HG03135 (cell line): Measurements from ENCODE around the gene RAB44.
A peak's percentile ranks its signal among the peaks of the same experiment; 100 is the strongest.

Experiments used
- ATAC-seq: cut with Tn5 transposase; IDR thresholded peaks from one replicate; pipeline ENCODE4 v1.9.1; 2021; ENCODE audit warnings: mild to moderate bottlenecking, moderate library complexity; ENCODE audit not compliant: unreplicated experiment

The RAB44 gene

DNA sequence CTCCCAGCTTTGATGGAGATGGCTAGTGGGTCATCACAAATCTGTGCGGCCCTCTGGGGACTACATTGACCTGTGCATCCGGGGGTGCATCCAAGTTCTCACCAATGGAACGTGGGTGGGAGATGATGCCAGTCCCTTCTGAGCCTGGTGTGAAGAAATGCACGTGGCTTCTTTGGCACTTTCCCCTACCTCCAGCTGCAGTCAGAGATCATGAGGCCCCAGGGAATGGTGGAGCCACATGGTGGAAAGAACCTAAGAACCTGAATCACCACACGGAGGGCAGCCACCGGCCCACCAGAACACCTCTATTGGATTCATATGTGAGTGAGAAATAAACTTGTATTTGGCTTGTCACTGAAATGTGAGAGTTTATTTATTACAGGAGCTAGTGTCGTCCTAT is 29.0 kb upstream of the RAB44 start:
- ATAC-seq, result no peak

DNA sequence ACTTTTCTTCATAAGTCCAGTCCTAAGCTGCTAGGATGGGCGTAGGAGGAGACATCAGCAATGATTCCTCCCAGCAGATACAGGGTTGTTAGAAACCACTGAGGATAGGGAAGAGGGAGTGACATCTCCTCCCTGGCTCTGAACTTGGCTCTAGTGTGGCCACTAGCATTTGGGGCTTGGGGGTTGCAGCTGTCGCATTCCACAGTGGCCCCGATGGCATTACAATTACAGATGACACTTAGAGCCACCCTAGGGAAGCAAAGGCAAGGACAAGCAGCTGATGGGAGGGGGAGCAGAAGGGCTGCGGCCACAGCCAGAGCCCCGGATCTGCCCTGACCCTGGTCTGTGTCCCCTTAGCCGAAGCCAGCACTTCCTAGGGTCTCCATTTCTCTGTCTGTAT is 28.6 kb upstream of the RAB44 start:
- ATAC-seq, result no peak

DNA sequence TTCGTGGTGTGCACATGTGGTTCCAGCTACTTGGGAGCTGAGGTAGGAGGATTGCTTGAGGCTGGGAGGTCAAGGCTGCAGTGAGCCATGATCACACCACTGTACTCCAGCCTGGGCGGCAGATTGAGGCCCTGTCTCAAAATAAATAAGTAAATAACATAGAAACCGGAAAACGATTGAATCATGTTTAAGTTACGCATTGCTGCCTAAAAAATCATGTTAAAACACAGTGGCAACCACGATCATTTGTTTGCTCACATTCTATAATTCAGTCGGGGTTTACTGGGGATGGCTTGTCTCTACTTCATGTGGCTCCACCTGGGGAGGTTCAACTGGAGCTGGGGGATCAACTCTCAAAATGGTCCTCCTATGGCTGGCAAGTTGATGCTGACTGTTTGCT is 27.4 kb upstream of the RAB44 start:
- no peak for ATAC-seq

DNA sequence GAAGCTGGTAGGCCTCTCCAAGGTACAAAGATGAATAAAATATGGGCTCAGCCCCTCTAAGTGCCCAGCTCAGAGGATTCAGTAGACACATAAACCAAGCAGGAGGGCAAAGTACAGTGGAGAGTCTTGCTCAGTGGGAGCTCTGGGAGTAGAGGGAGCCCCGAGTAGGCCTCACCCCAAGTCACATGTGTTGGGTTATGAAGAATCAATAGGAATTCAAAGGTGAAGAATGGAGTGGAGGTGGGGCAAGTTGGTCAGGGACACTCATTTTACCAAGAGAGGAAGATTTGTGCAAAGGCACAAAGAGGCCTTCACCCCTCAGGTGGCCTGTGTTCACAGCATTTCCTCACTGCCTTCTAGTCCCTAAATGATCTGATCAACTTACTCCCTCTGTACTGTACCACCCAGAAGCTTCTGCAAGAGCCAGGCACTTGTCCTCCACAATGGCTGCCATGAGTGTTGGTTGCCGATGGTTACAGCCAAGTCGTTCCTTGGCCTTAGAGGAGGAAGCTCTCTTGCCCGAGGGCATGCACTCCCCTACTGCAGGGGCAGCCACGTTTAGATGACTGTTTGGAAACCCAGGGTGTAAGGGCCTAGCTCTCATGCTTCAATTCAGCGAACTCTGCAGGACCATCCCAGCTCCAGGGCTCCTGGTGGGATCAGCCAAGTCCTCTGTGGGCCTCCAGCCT is 25.8 kb upstream of the RAB44 start:
- ATAC-seq, result no peak

DNA sequence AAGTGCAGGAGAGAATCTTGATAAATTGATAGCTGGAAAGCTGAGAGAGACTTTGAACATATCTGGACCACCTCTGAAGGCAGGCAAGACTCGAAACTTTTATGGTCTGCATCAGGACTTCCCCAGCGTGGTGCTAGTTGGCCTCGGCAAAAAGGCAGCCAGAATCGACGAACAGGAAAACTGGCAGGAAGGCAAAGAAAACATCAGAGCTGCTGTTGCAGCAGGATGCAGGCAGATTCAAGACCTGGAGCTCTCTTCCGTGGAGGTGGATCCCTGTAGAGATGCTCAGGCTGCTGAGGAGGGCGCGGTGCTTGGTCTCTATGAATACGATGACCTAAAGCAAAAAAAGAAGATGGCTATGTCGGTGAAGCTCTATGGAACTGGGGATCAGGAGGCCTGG is 23.7 kb upstream of the RAB44 start:
- no peak for ATAC-seq

DNA sequence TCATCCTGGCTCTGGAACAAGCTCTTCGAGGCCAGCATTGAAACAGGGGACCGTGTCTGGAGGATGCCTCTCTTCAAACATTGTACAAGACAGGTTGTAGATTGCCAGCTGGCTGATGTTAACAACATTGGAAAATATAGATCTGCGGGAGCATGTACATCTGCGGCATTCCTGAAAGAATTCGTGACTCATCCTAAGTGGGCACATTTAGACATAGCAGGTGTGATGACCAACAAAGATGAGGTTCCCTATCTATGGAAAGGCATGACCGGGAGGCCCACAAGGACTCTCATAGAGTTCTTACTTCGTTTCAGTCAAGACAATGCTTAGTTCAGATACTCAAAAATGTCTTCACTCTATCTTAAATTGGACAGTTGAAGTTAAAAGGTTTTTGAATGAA is 22.7 kb upstream of the RAB44 start:
- no peak for ATAC-seq

DNA sequence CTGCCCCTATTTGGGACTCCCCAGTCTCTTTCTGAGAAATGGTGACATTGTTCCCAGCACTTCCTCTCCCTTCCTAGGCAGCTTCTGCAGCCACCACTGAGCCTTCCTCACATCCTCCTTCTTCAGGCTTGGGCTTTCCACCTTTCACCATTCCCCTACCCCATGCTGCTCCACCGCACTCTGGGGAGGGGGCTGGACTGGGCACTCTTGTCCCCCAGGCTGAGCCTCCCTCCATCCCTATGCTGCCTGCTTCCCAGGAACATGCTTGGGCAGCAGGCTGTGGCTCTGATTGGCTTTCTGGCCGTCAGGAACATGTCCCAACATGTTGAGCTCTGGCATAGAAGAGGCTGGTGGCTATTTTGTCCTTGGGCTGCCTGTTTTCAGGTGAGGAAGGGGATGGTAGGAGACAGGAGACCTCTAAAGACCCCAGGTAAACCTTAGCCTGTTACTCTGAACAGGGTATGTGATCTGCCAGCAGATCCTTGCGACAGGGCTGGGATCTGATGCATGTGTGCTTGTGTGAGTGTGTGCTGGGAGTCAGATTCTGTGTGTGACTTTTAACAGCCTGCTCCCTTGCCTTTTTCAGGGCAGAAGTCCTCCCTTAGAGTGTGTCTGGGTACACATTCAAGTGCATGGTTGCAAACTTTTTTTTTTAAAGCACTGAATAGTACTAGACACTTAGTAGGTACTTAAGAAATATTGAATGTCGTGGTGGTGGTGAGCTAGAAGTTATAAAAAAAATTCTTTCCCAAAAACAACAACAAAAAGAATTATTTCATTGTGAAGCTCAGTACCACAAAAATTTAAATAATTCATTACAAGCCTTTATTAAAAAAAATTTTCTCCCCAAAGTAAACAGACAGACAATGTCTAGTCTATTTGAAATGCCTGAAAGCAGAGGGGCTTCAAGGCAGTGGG is 21.2 kb upstream of the RAB44 start:
- ATAC-seq, result no peak

DNA sequence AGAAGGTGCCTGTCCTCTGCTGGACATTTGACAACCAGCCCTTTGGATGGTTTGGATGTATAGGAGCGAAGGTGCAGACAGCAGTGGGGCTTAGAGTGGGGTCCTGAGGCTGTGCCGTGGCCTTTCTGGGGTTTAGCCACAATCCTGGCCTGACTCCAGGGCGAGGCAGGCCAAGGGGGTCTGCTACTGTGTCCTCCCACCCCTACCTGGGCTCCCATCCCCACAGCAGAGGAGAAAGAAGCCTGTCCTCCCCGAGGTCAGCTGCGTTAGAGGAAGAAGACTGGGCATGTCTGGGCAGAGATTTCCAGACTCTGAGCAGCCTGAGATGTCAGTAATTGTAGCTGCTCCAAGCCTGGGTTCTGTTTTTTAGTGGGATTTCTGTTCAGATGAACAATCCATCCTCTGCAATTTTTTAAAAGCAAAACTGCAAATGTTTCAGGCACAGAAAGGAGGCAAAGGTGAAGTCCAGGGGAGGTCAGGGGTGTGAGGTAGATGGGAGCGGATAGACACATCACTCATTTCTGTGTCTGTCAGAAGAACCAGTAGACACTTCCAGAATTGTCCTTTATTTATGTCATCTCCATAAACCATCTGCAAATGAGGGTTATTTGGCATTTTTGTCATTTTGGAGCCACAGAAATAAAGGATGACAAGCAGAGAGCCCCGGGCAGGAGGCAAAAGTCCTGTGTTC is 20.4 kb upstream of the RAB44 start:
- no peak for ATAC-seq

DNA sequence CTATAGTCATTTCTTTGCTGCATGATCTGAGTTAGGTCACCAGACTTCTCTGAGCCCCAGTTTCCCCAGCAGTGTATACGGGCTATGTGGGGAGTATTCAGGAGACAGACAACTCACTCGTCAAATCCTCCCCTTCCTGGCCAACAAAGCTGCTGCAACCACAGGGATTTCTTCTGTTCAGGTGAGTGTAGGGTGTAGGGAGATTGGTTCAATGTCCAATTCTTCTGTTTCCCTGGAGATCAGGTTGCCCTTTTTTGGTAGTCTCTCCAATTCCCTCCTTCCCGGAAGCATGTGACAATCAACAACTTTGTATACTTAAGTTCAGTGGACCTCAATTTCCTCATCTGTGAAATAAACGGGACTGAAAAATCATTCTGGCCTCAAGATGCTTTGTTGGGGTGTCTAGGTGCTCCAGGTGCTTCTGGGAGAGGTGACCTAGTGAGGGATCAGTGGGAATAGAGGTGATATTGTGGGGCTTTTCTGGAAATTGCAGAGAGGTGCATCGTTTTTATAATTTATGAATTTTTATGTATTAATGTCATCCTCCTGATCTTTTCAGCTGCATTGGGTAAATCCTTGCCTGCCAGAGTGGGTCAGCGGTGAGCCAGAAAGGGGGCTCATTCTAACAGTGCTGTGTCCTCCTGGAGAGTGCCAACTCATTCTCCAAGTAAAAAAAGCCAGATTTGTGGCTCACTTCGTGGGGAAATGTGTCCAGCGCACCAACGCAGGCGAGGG is 19.7 kb upstream of the RAB44 start:
- ATAC-seq, result no peak

DNA sequence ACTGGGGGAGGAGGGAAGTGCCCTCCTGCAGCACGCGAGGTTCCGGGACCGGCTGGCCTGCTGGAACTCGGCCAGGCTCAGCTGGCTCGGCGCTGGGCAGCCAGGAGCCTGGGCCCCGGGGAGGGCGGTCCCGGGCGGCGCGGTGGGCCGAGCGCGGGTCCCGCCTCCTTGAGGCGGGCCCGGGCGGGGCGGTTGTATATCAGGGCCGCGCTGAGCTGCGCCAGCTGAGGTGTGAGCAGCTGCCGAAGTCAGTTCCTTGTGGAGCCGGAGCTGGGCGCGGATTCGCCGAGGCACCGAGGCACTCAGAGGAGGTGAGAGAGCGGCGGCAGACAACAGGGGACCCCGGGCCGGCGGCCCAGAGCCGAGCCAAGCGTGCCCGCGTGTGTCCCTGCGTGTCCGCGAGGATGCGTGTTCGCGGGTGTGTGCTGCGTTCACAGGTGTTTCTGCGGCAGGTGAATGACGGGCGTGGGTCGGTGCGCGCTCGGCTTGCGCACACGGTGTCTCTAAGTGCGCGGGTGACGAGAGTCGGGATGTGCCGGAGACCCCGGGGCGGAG is 19.1 kb upstream of the RAB44 start, which contains the start of gene CDKN1A:
Gene CDKN1A, plus strand, starts transcription at position 227 of the 555 bp plus-strand sequence. CDS start 5,388 bp downstream, outside the sequence.
- ATAC-seq, result peak; percentile 45

DNA sequence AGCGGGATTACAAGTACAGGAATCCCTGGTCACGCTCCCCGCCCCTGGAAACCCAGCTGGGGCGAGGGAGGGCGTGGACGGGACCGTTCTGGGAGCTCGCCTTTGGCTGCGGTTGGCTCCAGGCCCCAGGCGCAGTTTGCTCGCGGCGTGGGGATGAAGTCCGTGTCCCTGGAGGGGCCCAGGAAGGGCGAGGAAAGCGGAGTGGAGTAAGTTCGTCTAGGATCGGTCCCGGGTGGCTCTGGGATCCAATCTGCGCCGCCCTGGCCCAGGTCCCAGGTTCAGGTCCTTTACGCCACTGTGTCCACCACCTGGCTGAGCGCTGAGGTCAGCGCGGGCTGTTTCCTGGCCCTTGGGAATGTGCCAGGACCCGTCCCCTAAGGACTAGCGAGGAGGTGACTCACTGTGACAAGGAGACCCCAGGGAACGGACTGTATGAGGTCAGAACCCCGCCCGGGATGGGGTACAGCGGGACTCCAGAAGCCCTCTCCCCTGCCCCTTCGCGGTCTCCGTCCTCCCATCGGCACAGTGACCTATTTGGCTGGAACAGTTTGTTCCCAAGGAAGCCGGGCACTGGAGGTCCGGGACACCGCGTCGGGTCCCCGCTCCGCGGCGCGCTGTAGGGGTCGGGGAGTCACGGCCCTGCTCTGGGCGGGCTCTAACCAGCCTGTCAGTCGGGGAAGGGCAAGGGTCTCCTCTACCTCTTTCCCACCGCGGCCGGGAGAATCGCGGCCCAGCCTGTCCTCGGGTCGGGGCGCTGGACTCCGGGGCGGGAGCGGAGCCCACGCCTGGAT is 18.4 kb upstream of the RAB44 start:
- no peak for ATAC-seq

DNA sequence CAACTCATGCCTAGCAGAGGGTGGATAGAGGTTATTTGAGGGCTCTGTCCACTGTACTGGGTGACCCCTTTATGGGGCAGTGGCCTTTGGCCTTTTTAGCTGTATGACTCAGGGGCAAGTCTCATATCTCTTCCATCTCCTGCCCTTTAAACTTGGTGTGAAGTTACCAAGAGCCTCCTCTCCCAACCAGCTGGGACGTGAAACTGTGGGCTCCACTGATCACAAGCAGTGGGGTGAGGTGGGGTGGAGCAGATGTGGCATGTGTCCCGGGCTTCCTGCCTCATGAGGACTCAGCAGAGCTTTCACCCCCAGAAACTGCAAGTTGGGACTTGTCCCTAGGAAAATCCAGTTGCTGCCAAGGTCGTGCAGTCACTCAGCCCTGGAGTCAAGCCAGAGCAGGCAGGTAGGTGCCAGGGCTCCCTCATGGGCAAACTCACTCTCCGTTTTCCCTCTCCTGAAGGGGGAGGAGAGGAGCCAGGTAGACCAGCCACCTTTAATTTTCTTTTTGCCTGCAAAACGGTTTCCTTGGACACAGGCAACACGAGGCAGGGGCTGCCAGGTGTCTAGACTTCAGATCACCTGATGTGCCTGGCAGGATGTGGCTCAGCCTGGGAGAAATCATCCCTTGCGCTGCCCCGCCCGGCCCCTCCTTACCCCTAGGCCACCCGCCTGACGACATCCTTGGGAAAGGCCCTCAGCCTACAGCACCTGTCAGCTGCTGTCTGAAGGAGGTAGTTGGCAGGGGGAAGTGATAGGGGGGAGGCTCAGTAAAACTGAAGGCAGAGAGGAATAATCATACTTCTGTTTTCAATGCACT is 15.1 kb upstream of the RAB44 start:
- no peak for ATAC-seq

DNA sequence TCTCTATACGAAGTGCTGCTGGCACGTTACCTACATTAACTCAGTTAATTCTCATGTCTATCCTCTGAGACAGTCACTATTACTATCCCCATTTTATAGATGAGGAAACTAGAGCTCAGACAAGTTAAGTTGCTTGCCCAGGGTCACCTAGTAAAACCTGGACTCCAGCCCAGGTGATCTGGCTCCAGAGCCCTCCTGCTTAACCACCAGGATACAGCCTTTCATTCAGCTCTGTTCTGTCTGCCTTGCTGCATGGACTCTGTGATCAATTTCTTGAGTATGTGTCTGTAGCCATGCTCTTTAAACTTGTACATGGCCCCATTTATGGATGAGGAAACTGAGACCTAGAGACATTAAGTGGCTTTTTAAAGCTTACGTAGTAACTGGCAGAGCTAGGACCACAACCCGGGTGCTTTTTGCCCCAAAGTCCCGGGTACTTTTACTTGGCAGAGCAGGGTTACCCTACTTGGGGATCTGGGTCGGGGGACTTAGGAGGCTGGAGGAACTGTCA is 14.4 kb upstream of the RAB44 start:
- no peak for ATAC-seq

DNA sequence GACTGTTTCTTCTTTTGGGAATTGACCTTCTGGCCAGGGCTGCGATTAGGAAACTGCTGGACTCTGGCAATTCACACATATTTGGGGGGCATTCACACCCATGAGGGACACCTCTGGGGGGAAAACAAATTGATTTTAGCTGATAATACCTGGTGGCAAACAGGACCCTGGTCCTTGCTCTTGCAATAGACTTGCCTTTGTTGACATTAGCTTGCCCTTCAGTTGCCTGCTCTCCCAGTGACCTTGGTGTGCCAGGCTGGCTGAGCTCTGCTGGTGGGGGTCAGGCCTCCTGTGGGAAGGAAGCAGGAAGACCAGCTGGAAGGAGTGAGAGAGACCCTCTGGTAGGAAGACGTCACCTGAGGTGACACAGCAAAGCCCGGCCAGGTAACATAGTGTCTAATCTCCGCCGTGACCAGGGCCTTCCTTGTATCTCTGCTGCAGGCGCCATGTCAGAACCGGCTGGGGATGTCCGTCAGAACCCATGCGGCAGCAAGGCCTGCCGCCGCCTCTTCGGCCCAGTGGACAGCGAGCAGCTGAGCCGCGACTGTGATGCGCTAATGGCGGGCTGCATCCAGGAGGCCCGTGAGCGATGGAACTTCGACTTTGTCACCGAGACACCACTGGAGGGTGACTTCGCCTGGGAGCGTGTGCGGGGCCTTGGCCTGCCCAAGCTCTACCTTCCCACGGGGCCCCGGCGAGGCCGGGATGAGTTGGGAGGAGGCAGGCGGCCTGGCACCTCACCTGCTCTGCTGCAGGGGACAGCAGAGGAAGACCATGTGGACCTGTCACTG is 13.8 kb upstream of the RAB44 start:
- ATAC-seq, result no peak

DNA sequence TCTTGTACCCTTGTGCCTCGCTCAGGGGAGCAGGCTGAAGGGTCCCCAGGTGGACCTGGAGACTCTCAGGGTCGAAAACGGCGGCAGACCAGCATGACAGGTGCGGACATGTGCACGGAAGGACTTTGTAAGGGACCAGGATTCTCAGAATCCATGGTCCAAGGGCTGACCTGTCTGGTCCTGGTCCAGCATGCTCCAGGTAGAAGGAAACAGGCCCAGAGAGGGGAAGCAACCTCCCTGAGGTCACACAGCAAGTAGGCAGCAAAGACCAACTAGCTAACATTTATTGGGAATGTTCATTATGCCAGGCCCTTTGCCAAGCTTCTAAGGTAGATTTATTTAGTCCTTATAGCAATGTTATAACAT is 13.2 kb upstream of the RAB44 start:
- ATAC-seq, result no peak

DNA sequence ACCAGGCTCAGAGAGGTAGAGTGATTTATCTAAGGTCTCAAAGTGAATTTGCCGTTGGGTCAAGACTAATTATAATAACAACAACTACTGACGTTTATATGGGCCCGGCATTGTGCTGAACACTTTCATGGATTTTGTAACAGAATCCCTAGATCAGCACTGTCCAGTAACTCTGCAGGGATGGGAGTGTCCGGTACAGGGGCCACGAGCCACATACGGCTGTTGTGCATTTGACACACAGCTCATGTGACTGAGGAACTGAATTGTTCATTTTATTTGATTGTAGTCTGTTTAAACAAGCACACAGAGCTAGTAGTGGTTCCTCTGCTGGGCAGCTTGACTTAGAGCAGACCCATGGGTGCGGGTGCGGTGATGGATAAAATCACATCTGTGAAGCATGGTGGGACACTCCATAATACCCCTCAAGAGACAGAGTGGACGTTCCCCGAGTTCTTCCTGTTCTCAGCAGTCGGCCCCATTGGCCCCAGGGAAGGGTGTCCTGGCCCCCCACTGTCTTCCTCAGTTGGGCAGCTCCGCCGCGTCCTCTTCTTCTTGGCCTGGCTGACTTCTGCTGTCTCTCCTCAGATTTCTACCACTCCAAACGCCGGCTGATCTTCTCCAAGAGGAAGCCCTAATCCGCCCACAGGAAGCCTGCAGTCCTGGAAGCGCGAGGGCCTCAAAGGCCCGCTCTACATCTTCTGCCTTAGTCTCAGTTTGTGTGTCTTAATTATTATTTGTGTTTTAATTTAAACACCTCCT is 12.3 kb upstream of the RAB44 start:
- ATAC-seq, result no peak

DNA sequence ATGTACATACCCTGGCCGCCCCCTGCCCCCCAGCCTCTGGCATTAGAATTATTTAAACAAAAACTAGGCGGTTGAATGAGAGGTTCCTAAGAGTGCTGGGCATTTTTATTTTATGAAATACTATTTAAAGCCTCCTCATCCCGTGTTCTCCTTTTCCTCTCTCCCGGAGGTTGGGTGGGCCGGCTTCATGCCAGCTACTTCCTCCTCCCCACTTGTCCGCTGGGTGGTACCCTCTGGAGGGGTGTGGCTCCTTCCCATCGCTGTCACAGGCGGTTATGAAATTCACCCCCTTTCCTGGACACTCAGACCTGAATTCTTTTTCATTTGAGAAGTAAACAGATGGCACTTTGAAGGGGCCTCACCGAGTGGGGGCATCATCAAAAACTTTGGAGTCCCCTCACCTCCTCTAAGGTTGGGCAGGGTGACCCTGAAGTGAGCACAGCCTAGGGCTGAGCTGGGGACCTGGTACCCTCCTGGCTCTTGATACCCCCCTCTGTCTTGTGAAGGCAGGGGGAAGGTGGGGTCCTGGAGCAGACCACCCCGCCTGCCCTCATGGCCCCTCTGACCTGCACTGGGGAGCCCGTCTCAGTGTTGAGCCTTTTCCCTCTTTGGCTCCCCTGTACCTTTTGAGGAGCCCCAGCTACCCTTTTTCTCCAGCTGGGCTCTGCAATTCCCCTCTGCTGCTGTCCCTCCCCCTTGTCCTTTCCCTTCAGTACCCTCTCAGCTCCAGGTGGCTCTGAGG is 11.5 kb upstream of the RAB44 start:
- ATAC-seq, result no peak
